Cardiac muscle cell (in vitro differentiated cells and primary cell): ENCODE measurements around the gene TMEM187. TPM values are rescaled to one million over a fixed set of nuclear protein-coding genes. Genes with fewer than 3 reads are reported as not detected.

Experiments used
- DNase-seq, 2 donors: peaks; one replicate each; pipeline versions ENCODE4 v3.0.0 to v3.0.0-alpha.2; 2010 to 2017; ENCODE audit warnings: low read depth in 1 of 2, low spot score in 1 of 2
- H3K27ac ChIP-seq: fragments of 200-600 bp; sonication (generic); 2 replicates; pipeline ENCODE4 v1.5.1; 2016
- H3K27me3 ChIP-seq: fragments of 200-600 bp; sonication (generic); 2 replicates; pipeline ENCODE4 v1.6.0; 2016; ENCODE audit warnings: control low read depth
- H3K36me3 ChIP-seq: fragments of 200-600 bp; sonication (generic); 2 replicates; pipeline ENCODE4 v1.5.1; 2016; ENCODE audit warnings: control low read depth
- H3K4me1 ChIP-seq: fragments of 200-600 bp; sonication (generic); 2 replicates; pipeline ENCODE4 v1.8.1; 2017; ENCODE audit warnings: low read depth, mild to moderate bottlenecking, mixed run types
- H3K4me3 ChIP-seq: fragments of 200-600 bp; sonication (generic); 2 replicates; pipeline ENCODE4 v1.5.1; 2016; ENCODE audit warnings: mild to moderate bottlenecking
- H3K9me3 ChIP-seq: fragments of 200-600 bp; sonication (generic); 2 replicates; pipeline ENCODE4 v1.5.1; 2017; ENCODE audit warnings: low read depth, mild to moderate bottlenecking, control low read depth
- polyA plus RNA-seq: library from polyadenylated mRNA; unstranded; fragments of >200 nt; fragmentation: Nextera tagmentation; extraction: Ambion mirVana; gene quantifications from 2 replicates; pipeline ENCODE4 v1.2.1, GENCODE V29; 2016
- total RNA-seq: library from RNA; depleted of rRNA; stranded (reverse); fragments of >200 nt; gene quantifications from 2 replicates; pipeline ENCODE4 v1.2.3, GENCODE V29; 2016
- TF ChIP-seq, protein P1 (sequence below): IDR thresholded peaks from 2 replicates; pipeline ENCODE4 v1.5.1; 2012; ENCODE audit warnings: low read depth, mild to moderate bottlenecking, low read length

Gene TMEM187
- total and polyA plus RNA-seq, 2 experiments from 2014 or later, result 12.9 TPM

DNA sequence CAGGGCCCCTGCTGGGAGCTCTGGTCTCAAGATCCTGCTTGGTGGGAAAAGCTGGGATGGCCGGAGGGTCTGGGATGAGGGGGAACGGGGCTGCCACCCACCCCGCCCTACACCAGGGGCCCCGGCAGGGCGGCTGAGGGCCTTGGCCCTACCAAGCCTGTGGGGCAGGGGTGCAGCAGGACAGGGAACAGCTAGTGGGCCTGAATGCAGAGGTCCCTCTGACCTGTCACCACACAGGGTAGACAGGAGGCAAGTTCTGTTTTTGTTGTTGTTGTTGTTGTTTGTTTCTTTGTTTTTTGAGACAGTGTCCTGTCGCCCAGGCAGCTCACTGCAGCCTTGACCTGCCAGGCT, 27.8 kb upstream of the TMEM187 start:
- Histone ChIP-seq H3K9me3 (no peaks in the 10 kb centered on the region), H3K27me3 (no peaks in the 10 kb centered on the region), H3K27ac (no peak overlapping the region), H3K4me3 (no peak overlapping the region), H3K4me1 (no peaks in the 10 kb centered on the region), H3K36me3 (no peaks in the 10 kb centered on the region)
- no peak for DNase-seq
- TF ChIP-seq, protein P1, sequence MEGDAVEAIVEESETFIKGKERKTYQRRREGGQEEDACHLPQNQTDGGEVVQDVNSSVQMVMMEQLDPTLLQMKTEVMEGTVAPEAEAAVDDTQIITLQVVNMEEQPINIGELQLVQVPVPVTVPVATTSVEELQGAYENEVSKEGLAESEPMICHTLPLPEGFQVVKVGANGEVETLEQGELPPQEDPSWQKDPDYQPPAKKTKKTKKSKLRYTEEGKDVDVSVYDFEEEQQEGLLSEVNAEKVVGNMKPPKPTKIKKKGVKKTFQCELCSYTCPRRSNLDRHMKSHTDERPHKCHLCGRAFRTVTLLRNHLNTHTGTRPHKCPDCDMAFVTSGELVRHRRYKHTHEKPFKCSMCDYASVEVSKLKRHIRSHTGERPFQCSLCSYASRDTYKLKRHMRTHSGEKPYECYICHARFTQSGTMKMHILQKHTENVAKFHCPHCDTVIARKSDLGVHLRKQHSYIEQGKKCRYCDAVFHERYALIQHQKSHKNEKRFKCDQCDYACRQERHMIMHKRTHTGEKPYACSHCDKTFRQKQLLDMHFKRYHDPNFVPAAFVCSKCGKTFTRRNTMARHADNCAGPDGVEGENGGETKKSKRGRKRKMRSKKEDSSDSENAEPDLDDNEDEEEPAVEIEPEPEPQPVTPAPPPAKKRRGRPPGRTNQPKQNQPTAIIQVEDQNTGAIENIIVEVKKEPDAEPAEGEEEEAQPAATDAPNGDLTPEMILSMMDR, result no peak

DNA sequence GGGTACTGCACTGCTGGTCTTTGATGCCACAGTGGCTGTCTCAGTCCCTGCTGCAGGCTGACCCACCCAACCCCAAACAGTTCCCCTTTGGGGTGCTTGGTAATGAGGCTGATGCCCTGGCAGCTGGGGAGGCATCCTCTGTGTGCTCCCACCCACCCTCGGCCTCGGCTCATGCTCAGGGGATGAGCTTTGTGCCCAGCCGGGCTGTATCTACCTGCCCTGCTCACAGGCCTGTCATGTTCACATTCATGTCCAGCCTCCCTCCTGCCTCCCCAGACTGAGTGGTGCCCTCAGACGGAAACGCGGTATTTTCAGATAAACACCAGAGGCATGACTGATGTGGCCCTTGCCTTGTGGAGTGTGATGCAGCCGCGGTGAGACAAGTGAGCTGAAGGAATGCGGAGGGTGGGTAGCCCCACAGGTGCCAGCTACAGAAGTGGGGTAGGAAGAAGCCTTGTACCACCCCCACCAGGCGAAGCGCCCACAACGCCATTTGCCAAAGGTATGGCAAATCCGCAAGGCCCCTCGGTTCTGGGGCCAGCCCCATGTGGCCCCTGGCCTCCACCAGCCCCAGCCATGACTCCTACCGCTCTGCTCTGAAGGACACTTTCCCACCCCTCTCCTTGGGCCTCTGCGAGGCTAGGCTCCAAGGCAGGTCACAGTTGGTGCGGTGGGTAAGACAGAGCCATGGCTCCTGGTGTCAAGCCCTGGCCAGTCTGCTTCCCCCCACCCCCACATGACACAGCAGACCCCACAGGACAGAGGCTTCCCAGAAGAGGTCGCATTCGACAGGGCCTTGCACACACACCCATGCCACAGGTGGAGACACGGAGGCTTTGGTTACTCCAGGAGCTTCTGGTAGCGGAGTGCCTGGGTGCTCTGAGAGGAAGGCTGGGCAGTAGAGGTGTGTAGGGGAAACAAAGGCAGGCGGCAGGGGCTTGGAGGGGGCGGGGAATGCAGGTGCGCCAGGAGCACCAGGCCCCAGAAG, 26.3 kb upstream of the TMEM187 start:
- H3K27ac ChIP-seq, result peak overlapping the region; percentile 9
- peaks cover 3% of the 10 kb centered on the region for H3K36me3 ChIP-seq
- no peaks in the 10 kb centered on the region for H3K4me1 ChIP-seq
- H3K27me3 ChIP-seq, result no peaks in the 10 kb centered on the region
- DNase-seq, result no peak
- no peaks in the 10 kb centered on the region for H3K9me3 ChIP-seq
- TF ChIP-seq, protein P1, result no peak
- no peak overlapping the region for H3K4me3 ChIP-seq

DNA sequence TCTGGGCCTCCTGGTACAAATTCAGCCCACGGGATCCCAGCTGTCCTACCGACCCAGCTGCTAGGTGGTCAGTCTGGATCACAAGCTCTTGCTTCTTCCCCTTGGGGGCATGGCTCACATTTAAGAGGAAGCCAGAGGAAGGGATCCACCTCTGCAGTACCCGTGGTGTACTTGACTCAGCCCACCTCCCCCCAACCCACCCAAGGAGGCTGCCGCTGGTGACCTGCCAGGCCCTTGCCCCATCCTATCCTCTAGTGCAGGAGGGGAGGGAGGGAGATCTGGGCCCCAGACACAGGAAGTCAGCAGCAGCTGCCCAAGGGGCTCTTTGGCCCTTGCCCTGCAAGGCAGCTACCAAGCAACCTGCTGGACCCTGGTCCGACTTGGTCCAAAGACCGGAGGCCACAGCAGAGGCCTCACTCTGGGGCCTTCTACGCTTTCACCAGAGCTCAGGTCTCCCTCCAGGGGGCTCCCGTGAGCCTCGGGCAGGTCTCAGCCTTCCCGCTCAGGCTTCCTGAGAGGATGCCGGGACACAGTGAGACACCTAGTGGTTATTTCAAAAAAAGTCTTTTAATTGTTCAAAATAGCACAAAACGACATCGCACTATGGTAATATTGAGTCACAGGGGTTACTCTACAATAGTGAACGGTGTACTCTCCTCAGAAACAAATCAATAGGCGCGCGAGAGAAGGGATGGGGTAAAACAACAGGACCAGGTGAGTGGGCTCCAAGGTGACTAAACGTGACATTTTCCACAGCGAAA, 25.4 kb upstream of the TMEM187 start:
- Histone ChIP-seq H3K9me3 (no peaks in the 10 kb centered on the region), H3K27ac (peak overlapping the region; percentile 39), H3K4me3 (no peak overlapping the region), H3K4me1 (no peaks in the 10 kb centered on the region), H3K27me3 (no peaks in the 10 kb centered on the region), H3K36me3 (peaks cover 3% of the 10 kb centered on the region)
- TF ChIP-seq, protein P1, result peak; percentile 83
- DNase-seq, result peak; percentile 78 to 82

DNA sequence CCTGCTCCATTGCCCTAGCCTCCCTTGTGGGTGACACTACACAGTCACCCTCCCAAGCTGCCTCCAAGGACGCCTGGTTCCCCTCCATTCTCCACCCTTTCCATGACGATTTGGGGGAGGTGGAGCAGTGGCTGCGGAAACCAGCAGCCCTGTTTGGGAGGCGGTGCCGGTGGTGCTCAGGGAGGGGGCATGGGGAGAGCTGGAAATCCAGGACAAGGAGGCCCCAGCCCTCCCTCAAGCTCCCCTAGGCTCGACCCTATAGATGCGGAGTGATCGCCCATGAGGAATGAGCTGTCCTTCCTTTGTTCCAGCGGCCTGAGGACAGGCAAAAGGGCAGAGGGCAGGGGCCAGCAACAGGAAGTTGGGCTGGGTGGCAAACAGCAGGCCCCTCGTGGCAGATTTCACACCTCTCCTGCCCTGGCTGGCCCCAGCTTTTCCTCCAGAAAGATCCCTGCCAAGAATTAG, 24.5 kb upstream of the TMEM187 start:
- H3K9me3 ChIP-seq, result no peaks in the 10 kb centered on the region
- H3K27me3 ChIP-seq, result no peaks in the 10 kb centered on the region
- no peaks in the 10 kb centered on the region for H3K4me1 ChIP-seq
- no peak overlapping the region for H3K4me3 ChIP-seq
- TF ChIP-seq, protein P1, result no peak
- peaks cover 3% of the 10 kb centered on the region for H3K36me3 ChIP-seq
- peak overlapping the region; percentile 39 for H3K27ac ChIP-seq
- no peak for DNase-seq

DNA sequence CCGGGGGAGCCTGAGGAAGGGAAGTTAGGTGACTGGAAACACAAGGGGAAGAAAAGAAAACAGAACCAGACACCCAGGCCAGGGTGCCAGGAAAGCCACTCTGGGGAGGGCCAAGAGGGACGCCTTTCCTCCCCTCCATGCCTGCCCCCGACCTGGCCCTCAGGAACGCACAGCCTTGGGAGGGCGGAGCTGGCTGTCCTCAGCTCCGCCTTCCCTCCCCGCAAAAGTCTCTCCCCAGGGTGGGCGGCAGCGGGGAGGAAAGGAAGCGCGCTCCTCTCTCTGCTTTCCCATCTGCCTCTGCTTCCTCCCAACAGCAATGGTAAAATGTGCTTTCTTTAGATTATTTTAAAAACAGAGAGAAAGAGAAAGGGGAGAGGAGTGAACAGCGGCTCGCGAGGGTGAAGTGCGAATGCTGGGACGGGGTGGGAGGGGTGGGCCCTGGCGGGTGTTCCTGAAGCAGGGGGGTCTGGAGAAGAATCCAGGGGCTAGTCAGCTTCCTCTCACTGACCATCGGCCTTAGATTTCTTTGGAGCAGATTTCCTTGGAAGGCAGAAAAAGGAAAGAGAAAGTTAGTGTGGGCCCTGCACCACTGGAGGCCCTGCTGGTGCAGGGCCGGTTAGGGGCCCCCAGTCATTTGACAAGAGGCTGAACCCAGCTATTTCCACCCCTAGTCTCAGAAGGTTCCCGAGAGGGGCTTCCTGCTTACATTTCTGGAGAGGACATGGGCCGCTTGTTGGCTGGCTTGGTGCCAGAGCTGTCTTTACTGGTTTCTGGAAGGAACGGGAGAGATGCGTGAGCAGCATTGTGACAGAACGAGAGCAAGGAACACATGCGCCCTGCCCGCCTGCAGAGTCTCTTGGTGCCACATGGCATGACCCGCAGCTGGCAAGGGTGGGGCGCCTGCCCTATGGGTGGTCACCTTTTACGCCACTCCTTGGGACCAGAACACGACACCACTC, 23.4 kb upstream of the TMEM187 start:
- H3K4me3 ChIP-seq, result no peak overlapping the region
- H3K36me3 ChIP-seq, result peaks cover 3% of the 10 kb centered on the region
- no peak for DNase-seq
- TF ChIP-seq, protein P1, result no peak
- no peaks in the 10 kb centered on the region for H3K4me1 ChIP-seq
- no peaks in the 10 kb centered on the region for H3K27me3 ChIP-seq
- H3K9me3 ChIP-seq, result no peaks in the 10 kb centered on the region
- no peak overlapping the region for H3K27ac ChIP-seq
